ENCODE measurements around the gene L3MBTL2.
A peak's percentile ranks its signal among the peaks of the same experiment; 100 is the strongest.

The L3MBTL2 gene

DNA sequence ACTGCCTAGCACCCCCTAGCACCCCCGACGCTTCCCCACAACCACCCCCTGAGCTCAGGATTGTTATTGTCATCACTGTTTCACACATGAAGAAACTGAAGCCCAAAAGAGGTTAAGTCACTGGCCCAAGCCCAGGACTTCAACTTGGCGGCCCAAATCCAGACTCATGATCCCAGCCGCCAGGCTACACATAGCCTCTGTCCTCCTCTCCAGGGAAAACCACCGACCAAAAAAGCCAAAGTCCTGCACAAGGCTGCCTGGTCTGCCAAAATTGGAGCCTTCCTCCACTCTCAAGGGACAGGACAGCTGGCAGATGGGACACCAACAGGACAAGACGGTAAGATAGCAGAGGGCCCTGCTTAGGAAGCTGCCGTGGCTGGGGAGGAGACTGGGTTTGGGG, 10.8 kb downstream of the L3MBTL2 start:
- no peak for DNase-seq

DNA sequence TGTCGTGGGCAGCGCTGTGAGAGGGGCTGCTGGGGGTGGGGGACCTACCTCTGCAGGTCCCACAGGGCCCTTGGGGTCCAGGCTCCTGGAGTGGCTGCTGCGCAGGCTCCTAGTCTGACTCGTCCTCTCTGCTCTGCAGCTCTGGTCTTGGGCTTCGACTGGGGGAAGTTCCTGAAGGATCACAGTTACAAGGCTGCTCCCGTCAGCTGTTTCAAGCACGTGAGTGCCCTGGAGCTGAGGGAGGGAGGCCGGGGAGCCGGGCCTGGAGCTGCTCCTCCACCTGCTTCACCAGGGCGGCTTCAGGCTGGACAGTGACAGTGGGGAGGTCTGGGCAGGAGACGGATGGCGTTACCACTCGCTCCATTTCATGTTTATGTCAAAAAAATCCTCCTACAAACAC, 11.9 kb downstream of the L3MBTL2 start:
- no peak for DNase-seq

DNA sequence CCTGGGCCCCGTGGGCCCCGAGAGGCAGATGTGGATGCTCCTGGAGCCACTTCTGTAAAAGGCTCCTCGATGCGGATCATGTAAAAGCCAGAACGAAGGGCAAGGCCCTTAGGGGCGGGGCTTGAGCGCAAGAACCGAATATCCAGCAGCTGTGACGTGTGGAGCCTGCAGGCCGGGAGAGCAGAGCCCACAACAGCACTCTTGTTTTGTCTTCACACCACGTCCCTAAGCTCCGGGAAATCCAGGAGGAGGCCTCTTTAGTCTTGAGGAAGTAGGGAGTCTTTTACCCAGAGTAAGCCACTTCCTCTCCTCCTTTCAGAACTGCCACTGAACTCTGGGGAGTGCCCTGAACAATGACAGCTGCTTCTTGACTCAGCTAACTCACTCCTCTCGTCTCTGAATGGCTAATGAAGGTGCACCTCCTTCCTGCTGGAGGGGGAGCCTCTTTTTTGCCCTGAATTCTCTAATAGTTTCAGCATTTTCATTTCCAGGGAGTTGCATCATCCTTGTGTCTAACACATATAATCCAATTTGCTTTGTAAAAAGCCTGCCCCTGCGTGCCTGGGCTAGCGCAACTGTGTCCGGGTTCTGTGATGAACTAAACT, 12.5 kb downstream of the L3MBTL2 start:
- DNase-seq = peak; percentile 36

DNA sequence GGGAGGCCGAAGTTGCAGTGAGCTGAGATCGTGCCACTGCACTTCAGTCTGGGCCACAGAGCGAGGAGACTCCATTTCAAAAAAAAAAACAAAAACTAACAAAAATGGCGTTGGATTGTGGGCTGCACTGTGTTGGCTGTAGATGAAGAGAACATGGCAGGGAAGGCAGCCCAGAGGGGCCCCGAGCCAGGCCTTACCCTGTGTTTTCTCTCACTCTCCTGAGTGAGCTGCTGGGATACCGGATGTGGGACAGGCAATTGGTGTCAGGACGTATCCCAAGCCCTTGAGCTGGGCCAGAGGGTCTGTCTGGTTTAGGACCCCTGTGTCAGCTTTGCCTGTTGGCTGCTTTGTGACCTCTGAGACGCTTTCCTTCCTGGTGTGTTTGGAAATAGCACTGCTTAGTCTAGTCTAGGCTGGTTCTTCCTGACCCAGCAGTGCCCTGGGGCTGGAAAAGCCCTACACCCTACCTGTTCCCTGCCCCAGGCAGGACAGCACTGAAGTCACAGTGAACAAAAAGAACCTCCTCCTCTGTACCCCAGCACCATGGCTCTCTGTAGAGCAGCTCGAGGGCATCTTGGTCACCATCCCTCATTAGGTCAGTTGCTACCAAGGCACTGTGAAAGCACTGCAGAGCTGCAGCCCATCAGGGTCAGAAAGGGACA, 17.9 kb downstream of the L3MBTL2 start:
- no peak for DNase-seq

DNA sequence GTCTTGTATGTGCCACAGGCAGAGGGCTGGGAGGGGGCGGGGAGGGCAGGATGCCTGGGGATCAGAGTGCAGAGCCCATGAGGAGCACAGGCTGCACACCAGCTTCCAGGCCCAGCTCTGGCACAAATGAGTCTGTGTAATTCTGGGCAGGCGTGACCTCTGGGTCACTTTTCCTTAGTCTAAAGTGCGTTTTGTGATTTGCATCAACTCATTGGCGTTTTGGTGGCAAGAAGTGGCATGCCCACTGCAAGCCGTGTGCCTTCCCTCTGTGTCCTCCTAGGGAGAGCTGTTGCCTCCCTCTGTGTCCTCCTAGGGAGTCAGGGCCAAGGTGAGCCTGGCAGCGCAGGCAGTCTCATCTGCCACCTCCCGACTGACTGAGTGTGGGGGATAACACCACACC, 18.4 kb downstream of the L3MBTL2 start:
- DNase-seq = no peak

DNA sequence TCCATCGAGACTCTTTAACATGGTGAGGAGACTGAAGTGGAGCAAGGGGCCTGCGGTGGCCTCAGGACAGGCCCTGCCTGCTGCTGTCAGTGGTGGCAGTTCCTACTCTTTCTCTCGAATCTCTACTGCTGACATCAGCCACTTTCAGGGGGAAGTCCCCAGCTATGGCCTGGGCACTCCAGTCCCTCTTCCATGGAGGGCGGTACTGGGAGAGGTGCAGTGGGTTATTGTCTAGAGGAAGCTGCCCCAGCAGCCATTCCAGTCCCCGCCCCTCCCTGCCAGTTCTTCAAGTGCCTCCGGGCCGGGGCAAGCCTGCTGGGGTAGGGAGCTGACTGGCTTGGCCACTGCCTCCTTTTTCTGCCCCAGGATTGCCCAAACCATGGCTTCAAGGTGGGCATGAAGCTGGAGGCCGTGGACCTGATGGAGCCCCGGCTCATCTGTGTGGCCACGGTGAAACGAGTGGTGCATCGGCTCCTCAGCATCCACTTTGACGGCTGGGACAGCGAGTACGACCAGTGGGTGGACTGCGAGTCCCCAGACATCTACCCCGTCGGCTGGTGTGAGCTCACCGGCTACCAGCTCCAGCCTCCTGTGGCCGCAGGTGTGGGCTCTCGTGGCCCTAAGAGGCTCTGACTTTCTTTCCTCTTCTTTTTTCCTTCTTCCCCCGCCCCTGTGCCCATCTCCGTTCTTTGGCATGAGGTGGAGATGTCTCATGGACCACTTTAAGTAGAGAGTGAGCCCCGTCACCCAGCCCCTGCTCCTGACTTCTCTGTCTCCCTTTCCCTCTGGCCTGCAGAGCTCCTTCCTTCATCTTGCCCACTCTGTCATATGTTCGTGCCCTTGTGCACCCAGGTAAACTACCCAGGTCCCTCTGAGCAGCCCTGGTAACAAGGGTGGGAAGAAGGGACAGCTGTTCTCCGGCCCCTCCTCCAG, 21.9 kb downstream of the L3MBTL2 start:
- no peak for DNase-seq

DNA sequence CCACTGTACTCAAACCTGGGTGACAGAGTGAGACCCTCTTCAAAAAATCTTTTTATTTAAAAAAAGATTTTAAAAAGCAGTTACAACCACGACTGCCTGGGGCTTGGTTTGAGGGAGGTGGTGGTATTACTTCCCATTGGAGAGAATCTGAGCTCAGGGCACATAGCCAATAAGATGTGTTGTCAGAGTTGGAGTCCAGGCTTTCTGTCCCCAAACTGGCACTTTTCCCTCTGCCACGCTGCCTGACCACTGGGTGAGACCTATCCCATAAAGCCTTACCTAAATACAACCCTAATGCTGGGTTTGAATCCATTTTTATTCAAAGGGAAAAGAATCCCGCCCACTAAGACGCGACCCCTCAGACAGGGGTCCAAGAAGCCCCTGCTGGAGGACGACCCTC, 24.1 kb downstream of the L3MBTL2 start:
- no peak for DNase-seq

DNA sequence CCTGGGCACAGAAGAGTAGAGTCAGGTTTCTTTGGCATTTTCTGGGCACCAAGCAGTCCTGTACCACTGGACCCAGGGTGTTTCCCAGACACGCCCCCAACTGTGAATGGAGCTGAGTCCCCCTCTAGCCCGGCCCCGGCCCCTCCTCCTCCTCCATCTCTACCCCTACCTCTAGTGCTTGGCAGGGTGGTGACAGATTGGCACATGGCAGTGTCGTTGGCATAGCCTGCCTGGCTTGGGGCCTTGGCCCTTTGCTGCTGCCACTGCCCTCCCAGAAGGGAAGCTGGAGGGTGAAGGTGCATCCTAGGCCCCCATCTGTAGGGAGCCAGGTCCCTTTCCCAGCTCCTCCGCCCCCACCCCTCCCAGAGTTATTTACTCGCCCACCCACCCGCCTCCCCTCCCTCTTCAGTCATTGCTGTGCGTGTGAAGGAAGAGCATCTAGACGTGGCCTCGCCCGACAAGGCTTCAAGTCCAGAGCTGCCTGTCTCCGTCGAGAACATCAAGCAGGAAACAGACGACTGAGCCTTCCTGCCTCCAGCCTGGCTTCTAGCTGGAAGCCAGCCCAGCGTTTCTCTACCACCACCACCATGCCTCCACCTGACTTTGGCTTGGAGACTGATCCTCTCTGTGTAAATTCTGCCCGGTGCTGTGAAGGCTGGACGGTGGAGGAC, 24.8 kb downstream of the L3MBTL2 start:
- no peak for DNase-seq

DNA sequence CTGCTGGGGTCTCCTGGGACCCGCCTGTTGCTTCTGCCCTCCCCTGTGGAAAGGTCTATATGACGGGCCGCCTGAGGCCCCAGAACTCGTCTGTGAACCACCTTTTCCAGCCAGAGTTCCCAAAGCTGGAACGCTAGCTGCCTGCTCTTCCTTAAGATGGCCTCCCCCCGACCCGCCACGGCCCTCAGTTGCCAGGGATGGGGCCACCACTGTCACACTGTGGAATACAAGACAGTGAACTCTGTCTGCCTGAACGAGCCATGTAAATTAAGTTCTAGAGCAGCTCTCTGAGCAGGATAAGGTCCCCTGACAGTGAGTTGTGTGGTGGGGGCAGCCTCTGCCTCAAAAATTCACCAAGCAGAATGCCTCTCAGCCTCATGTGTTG, 25.3 kb downstream of the L3MBTL2 start:
- DNase-seq = no peak

DNA sequence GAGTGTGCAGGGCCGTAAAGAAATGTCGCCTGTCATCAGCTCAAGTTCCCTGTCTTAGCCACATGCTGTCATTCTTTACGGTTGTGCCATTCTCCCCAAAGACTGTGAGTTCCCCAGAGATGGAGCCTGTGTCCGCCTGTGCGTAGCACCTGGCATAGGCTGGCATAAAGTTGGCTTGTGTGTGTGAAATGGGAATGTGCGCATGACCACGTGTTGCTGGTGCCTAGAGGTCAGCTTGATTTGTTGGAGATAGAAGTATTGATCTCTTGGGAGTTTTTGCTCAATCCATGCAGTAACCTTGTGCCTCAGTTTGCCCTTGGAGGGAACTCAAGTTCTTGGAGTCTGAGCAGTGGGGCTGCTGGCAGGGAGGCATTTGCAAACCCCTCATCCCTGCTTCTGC, 26.3 kb downstream of the L3MBTL2 start:
- DNase-seq = no peak

DNA sequence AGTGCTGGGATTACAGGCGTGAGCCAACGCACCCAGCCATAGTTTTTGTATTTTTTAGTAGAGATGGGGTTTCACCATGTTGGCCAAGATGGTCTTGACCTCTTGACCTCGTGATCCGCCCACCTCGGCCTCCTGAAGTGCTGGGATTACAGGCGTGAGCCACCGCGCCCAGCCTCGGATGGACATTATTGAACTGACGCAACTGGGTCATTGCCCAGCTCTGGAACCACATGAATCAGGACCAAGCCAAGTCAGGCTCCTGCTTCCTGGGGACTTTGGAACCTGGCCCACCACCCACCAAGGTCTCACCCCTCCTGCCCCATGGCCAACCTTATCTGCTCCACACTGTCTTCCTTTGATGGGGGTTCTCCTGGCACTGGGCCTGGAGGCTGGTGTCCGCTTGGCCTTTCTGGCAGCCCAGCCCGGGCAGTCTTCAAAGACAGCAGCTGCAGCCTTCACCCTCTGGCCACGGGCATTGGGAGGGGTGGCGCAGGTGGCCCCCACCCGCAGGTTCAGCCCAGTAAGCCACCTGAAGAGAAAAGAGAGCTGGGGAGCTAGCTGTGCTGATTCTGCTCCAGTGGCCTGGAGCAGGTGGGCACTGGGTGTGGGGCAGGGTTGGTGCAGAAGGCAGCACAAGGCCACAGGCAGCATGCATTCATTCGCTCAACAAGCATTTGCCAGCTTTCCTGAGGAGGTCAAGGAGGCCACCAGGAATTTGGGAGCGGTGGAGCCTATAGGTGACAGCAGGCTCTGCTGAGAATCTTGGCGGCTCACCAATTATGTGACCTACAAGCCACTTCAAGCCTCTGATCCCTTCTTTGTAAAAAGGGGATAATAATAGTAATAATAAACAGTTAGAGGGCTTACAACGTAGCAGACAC, 29.9 kb downstream of the L3MBTL2 start:
- no peak for DNase-seq

DNA sequence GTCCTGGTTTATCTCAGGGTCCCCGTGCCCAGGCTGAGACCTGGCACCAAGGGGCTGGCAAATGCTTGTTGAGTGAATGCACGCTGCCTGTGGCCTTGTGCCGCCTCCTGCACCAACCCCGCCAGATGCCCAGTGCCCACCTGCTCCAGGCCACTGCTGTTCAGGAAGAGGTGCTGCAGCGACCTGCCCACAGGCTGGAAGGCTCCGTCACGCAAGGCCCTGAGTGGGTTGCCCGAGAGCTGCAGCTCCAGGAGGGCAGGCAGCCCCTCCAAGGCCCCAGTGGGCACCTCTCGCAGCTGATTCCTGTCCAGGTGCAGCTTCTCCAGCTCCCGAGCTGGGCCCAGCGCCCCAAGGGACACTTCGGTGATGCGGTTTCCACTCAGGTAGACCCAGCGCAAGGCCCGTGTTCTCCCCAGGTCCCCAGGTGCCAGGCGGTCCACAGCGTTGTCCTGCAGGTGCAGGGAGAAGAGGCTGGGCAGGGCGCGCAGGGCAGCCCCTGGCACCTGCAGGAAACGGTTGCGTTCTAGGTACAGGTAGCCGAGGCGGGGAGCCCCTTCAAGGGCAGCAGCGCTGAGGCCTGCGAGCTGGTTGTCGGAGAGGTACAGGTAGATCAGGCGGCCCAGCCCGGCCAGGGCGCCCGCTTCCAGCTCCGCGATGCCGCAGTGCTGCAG, 32.1 kb downstream of the L3MBTL2 start:
- no peak for DNase-seq

DNA sequence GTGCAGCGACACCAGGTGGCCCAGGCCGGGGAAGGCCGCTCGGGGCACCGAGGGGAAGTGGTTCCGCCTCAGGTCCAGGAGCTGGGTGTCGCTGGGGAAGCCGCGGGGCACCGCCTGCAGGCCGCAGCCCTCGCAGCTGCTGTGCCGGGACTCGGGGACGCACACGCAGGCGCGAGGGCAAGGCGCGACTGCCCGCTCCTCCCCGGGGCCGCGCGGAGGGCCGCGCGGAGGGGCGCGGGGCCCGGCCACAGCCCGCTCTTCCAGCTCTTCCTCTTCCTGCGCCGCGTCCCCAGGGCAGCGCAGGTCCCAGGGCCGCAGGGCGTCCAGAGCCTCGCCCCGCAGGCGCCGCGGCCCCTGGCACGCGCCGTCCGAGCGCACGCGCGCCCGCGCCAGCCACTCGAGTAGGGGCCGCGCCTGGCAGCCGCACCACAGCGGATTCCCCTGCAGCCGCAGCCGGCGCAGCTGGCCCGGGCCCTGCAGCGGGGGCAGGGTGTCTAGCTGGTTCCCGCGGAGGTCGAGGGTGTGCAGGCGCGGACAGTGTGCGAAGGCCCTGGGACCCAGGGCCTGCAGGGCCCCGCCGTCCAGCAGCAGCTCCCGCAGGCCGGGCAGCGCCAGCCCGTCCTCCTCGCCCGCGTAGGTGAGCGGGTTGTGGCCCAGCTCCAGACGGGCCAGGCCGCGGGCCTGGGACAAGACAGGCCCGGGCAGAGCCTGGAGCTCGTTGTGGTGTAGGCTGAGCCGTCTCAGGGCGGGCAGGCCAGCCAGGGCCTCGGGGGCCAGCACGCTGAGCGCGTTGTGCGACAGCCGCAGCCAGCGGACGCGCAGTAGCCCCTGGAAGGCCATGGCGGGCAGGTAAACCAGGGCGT, 32.8 kb downstream of the L3MBTL2 start:
- DNase-seq = peak; percentile 84

DNA sequence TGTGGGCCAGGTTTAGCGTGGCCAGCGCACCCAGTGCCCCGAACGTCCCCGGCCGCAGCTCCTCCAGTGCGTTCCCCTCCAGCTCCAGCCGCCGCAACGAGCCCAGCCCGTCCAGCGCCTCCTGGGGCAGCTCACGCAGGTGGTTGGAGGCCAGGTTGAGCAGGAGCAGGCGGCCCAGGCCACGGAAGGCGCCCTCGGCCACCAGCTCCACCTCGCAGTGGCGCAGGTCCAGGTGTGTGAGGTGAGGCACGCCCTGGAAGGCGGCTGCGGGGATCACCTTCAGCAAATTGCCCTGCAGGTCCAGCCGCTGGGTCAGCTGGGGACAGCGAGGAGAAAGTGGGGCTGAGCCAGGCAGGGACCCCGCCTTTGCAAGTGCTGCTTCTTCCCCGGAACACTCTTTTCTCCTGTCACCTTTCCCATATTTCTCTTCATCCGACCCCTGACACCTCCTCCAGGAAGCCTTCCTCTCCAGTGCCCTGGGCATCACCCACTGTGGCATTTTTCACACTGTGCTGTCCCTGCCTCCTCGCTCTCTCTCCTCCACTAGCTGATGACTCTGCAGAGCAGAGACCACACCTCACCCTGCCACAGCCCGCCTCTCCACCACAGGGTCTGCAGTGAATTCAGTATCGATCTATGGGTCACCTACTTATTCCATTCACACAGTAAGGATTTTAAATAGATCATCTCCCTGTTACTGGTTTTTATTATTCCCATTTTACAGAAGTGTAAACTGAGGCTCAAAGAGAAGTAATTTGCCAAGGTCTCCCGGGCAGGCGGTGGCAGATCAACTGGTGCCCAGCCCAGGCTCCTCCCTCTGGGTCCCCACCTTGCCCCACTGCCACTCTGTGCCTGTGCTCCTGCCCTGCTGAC, 33.7 kb downstream of the L3MBTL2 start:
- no peak for DNase-seq

DNA sequence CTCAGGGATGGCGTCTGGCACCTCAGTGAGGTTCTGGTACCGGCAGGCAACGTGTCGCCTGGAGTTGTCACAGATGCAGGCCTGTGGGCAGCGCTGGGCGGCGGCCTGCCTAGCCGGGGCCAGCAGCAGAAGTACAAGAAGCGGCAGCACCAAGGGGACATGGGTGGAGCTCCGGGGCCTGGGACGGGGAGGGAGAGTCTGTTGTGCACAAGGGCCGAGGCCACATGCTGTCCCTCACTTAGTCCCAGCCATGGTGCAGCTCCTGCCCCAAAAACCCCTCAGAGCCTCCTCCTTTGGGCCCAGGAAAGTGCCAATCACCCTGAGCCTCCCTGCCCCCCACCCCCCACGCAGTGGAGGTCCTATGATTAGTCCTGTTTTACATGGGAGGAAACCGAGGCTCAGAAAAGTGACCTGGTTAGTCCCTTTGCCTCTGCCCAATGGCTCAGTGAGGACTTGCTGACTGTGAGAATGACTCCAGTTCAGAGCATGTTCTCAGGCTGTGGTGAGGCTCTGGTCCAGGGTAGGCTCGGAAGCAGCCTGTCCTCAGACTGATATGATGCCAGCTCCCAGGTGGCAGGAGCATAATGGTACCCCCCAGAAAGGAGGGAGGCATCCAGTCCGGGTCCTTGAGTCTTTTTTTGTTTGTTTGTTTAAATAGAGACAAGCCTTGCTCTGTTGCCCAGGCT, 34.5 kb downstream of the L3MBTL2 start:
- no peak for DNase-seq

DNA sequence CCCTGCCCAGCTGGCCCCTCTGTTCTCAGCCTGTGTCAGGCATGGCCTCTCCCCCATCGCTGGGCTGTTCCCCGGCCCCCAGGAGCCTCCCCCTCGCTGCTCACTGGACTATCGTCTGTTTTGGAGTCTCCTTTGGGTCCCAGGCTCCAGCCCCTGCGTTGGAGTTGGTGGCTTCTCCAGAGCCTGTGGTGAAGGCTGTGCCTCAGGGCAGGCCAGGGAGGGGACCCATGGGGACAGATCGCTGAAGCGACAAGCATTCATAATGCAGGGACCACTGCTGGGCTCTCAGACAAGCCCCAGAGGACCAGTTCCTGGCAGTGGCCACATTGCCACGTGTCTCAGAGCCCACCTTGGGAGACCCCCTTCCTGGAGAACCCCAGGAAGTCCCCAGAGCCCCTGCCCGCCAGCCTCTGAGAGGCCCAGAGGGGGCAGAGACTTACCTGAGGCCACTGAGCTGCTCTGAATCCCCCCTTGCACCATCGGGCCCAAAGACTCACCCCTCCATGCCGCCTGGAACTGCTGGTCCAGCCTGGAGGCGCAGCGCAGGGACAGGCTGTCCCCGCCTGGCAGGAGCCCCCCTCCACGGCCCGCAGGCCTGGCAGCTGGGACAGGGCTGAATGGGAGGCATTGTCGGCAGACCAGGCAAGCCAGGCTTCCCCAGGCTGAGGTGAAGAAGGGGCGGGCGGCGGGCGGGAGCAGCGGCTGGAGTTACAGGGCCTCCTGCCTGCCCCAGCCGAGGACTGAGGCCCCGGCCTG, 35.4 kb downstream of the L3MBTL2 start, which contains the start of gene CHADL:
Gene CHADL (minus strand): TSS at position 555 of the 756 bp plus-strand sequence. CDS start 50 bp downstream, at position 505.
- no peak for DNase-seq

DNA sequence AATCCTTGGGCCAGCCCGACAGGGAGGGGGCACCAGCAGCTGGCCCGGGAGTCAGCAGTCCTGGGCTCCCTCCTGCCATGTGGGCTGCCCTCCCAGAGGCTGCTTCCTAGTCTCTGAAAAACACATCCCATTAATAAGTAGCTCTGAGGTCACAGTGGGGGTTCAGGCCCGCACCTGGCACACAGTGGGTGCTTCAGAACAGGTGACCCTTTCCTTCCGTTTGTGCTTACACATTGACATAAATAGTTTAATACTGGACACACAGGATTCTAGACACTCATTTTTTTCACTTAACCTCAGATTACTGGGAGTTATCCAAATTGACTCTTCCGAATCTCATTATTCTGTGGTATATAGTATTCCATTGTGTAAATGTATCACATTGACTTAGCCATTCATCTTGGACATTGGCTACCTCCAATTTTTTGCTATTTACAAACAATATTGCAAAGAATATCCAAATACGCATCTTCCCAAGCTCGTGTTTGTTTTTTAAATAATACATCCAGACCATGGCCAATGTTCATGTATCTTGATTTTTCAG, 36.1 kb downstream of the L3MBTL2 start:
- DNase-seq = no peak
